Measurements from ENCODE around the gene SIL1. TPM values are rescaled to one million over a fixed set of nuclear protein-coding genes. Genes with fewer than 3 reads are reported as not detected.

The SIL1 gene
- total RNA-seq, 4 donors from 2014 or later = 17.4 to 122 (median 58.3) TPM

DNA sequence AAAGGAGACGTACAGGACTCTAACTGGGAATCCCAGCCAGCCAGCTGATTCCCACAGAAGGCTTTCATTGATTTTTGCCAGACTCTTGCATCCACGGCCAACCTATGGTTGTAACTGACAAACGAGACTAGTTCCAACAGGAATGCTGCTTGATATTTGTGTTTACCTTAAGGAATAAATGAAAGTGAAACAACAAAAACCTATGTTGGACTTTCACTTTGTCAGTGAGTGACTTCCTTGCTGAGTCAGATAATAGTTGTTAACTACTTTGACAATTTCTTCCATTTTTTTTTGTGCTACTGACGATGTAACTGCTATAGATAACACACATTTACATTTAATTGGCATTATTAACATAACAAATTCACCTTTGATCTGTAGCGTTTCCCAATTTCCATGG lies 259.6 kb downstream of the SIL1 start:
- Histone ChIP-seq H3K27ac (no peak overlapping the region), H3K4me1 (no peaks in the 10 kb centered on the region), H3K9me3 (no peaks in the 10 kb centered on the region), H3K27me3 (no peaks in the 10 kb centered on the region), H3K36me3 (no peaks in the 10 kb centered on the region), H3K4me3 (no peak overlapping the region)
- no peak for DNase-seq
- TF ChIP-seq, protein P1, sequence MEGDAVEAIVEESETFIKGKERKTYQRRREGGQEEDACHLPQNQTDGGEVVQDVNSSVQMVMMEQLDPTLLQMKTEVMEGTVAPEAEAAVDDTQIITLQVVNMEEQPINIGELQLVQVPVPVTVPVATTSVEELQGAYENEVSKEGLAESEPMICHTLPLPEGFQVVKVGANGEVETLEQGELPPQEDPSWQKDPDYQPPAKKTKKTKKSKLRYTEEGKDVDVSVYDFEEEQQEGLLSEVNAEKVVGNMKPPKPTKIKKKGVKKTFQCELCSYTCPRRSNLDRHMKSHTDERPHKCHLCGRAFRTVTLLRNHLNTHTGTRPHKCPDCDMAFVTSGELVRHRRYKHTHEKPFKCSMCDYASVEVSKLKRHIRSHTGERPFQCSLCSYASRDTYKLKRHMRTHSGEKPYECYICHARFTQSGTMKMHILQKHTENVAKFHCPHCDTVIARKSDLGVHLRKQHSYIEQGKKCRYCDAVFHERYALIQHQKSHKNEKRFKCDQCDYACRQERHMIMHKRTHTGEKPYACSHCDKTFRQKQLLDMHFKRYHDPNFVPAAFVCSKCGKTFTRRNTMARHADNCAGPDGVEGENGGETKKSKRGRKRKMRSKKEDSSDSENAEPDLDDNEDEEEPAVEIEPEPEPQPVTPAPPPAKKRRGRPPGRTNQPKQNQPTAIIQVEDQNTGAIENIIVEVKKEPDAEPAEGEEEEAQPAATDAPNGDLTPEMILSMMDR (IDR thresholded peaks at IDR 0.05) = no peak
- TF ChIP-seq POLR2A (IDR thresholded peaks at IDR 0.05) = no peak
- intact Hi-C loops (cut with DNase I; ENCODE audit: low total_unique reads) = no loop called here

DNA sequence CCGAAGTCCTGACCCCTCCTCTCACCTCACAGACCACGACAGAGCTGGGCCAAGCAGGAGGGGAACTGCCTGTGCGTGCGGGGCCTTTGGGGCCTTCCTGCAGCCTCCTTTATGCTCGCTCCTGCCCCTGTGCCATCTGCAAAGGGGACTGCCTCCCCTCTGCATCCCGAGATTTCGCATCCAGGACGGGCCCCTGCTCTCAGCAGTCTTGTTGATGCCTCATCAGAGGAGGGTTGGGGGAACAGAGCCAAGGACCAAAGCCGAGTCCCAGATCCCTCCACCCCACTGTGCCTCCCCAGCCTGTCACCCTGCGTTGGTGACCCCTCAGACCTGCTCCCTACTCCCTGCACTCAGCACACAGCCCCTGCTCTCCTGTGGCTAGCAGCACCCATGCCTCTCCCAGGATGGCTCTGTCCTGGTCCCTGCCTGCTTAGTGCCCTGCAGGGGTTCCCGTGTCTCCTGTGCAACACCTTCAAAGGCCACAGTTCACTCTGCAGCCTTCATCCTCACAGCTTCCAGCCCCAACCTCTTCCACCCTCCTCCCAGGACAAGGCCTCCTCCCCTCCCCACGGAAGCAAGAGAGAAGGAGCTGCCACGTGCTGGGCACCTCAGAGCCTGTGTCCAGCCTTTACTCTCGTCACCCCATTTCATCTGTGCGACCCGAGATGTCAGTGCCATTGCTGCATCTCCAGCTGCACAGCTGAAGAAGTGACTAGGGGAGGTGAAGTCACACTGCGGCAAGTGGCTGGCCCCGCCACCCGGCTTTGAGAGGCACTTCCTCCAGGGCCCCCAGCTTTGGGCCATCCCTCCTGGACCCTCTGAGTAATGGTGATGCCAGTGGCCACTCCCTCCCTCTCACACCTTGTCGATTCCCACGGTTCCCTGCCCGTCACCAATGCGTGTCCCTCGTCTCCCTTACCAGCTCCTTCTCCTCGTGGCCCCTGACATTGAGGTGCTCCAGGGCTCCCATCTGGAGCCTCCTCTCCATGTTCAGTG lies 260.5 kb downstream of the SIL1 start:
- H3K4me1 ChIP-seq = no peaks in the 10 kb centered on the region
- intact Hi-C loops (cut with DNase I; ENCODE audit: low total_unique reads) = no loop called here
- H3K27me3 ChIP-seq = no peaks in the 10 kb centered on the region
- H3K4me3 ChIP-seq = no peak overlapping the region
- TF ChIP-seq, protein P1 (IDR thresholded peaks at IDR 0.05) = no peak
- TF ChIP-seq POLR2A (IDR thresholded peaks at IDR 0.05) = no peak
- no peaks in the 10 kb centered on the region for H3K36me3 ChIP-seq
- peak overlapping the region in 1 of 2 donors; percentile 24 for H3K27ac ChIP-seq
- no peak for DNase-seq
- H3K9me3 ChIP-seq = no peaks in the 10 kb centered on the region

DNA sequence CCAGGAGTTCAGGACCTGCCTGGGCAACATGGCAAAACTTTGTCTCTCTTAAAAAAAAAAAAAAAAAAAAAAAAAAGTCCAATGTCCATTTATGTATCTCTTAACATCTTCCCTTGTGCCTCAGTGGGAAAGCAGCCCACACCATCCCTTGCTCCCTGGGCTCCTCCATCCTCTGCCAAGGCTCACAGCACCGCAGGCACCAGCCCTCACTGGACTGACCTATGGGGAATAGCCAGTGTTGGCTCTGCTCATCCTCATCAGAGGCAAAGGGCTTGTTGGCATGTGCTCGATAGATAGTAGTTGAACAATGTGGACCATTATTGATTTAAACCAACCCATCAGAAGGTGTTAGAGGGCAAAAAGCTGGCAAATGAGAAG lies 261.2 kb downstream of the SIL1 start:
- H3K27ac ChIP-seq = peak overlapping the region in 1 of 2 donors; percentile 24
- no peak for DNase-seq
- no peaks in the 10 kb centered on the region for H3K36me3 ChIP-seq
- intact Hi-C loops (cut with DNase I; ENCODE audit: low total_unique reads) = no loop called here
- no peak overlapping the region for H3K4me3 ChIP-seq
- TF ChIP-seq POLR2A (IDR thresholded peaks at IDR 0.05) = no peak
- TF ChIP-seq, protein P1 (IDR thresholded peaks at IDR 0.05) = no peak
- H3K4me1 ChIP-seq = no peaks in the 10 kb centered on the region
- no peaks in the 10 kb centered on the region for H3K9me3 ChIP-seq
- H3K27me3 ChIP-seq = no peaks in the 10 kb centered on the region

DNA sequence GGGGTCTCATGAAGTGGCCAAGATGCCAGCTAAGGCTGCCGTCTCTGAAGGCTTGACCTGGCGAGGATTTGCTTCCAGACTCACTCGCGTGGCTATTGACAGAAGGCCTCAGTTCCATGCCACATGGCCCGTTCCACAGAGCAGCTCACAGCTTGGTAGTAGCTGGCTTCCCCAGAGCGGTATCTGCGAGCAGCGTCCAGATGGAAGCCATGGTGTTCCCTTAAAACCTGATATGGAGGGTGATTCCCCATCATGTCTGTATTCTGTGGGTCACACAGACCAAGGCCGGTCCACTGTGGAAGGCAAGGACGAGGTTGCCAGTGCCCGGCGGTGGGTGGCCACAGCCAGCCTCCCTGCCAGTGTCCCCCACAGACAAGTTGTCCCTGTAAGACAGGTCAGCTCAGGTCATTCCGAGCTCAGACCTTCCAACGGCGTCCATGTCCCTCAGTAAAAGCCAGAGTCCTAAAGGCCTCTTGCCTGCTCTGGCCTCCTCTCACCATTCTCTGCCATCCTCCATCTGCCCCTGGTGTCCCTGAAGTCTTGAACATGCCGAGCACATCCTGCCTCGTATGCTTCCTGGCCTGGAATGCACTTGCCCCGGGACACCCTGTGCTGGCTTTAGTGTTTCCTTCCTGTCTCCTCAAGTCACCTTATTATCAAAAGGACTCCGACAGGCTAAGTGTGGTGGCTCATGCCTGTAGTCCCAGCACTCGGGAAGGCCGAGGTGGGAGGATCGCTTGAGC lies 261.8 kb downstream of the SIL1 start:
- no peaks in the 10 kb centered on the region for H3K36me3 ChIP-seq
- no peaks in the 10 kb centered on the region for H3K27me3 ChIP-seq
- no peaks in the 10 kb centered on the region for H3K4me1 ChIP-seq
- no peak for DNase-seq
- no peak overlapping the region for H3K4me3 ChIP-seq
- H3K9me3 ChIP-seq = no peaks in the 10 kb centered on the region
- TF ChIP-seq, protein P1 (IDR thresholded peaks at IDR 0.05) = no peak
- no peak for TF ChIP-seq POLR2A (IDR thresholded peaks at IDR 0.05)
- H3K27ac ChIP-seq = no peak overlapping the region
- intact Hi-C loops (cut with DNase I; ENCODE audit: low total_unique reads) = no loop called here

DNA sequence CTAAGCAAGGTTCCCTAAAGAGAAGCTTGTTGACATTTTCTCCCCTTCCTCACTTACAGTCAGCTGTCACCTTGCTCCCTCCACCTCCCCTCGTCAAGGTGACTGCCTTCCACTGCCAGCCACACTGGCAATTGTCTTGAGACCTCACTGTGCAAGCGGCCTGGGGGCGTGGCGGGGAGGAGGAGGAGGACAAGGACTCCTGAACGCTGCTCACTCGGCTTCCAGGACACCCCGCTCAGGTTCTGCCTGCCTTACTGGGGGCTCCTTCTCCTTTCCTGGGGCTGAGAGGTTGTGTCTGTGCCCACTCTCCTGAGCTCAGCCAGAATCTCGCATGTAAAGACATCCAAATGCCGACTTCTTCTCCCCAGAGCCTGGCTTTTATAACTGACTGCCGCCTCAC lies 262.7 kb downstream of the SIL1 start:
- no peak overlapping the region for H3K4me3 ChIP-seq
- DNase-seq = no peak
- no peaks in the 10 kb centered on the region for H3K27me3 ChIP-seq
- H3K4me1 ChIP-seq = no peaks in the 10 kb centered on the region
- H3K9me3 ChIP-seq = no peaks in the 10 kb centered on the region
- TF ChIP-seq, protein P1 (IDR thresholded peaks at IDR 0.05) = no peak
- no peak for TF ChIP-seq POLR2A (IDR thresholded peaks at IDR 0.05)
- H3K36me3 ChIP-seq = no peaks in the 10 kb centered on the region
- intact Hi-C loops (cut with DNase I; ENCODE audit: low total_unique reads) = no loop called here
- H3K27ac ChIP-seq = no peak overlapping the region

Data from uterus (tissue), 4 donors.